Left lung (tissue), 10 donors: ENCODE measurements around the gene MAML2. TPM values are rescaled to one million over a fixed set of nuclear protein-coding genes. Genes with fewer than 3 reads are reported as not detected.

ENCODE experiments used
- ATAC-seq: fragments of 200-7000 bp; cut with Tn5 transposase; one replicate; pipeline ENCODE4 v1.9.1; 2020; ENCODE audit warnings: moderate library complexity
- DNase-seq, 4 donors: peaks; one replicate each; pipeline ENCODE4 v3.0.0-alpha.2; 2013 to 2020
- H3K27ac ChIP-seq, 2 donors: fragments of 200-600 bp; sonication (generic) in 1 of 2; one replicate each; pipeline versions ENCODE4 v1.5.0 to v1.8.0; 2020 to 2021
- H3K27me3 ChIP-seq, 2 donors: fragments of 200-600 bp; sonication (generic) in 1 of 2; one replicate each; pipeline versions ENCODE4 v1.5.0 to v1.8.0; 2020 to 2021
- H3K36me3 ChIP-seq, 2 donors: fragments of 200-600 bp; sonication (generic) in 1 of 2; one replicate each; pipeline versions ENCODE4 v1.5.0 to v1.8.0; 2020 to 2021
- H3K4me1 ChIP-seq, 2 donors: fragments of 200-600 bp; one replicate each; pipeline ENCODE4 v1.8.0; 2021
- H3K4me3 ChIP-seq, 2 donors: fragments of 200-600 bp; sonication (generic) in 1 of 2; one replicate each; pipeline versions ENCODE4 v1.5.0 to v1.8.0; 2020 to 2021; ENCODE audit warnings: mild to moderate bottlenecking in 1 of 2
- H3K9me3 ChIP-seq, 2 donors: fragments of 200-600 bp; sonication (generic) in 1 of 2; one replicate each; pipeline versions ENCODE4 v1.5.0 to v1.8.0; 2020 to 2021
- CTCF ChIP-seq, 2 donors: fragments of 200-600 bp; sonication (generic) in 1 of 2; IDR thresholded peaks; one replicate each; pipeline versions ENCODE4 v1.5.0 to v1.8.0; 2021; ENCODE audit warnings: antibody characterized with exemption in 2 of 2
- intact Hi-C, 2 donors: fragments of 100-400 bp; cut with DNase I; formaldehyde crosslinking; loops; one replicate each; pipeline versions ENCODE4 v1.11.2 to v1.14.2; 2022
- polyA plus RNA-seq, 6 donors: library from polyadenylated mRNA; unstranded; fragments of 120-200 nt; gene quantifications; one replicate each; pipeline ENCODE4 v1.2.1, GENCODE V29; 2013; ENCODE audit not compliant: insufficient read length in 6 of 6
- total RNA-seq, 2 donors: library from RNA; stranded (reverse); fragmentation: NEBNext Ultra II Directional; extraction: Animal tissue kit (Norgen Biotek cat#: 25700); gene quantifications; one replicate each; pipeline ENCODE4 v1.2.1, GENCODE V29; 2021
- donor health status: DM: no; HTN: yes; CAD: no.
- donor health status: DM: no; HTN: no; CAD: no.

The MAML2 gene
- total and polyA plus RNA-seq, 8 donors, result 18.7 to 44.0 (median 36.6) TPM

- H3K9me3 ChIP-seq, result no peaks in the 10 kb centered on the region
- intact Hi-C loops, result no loop called here
- H3K27me3 ChIP-seq, result no peaks in the 10 kb centered on the region
- DNase-seq (no peak), ATAC-seq (no peak)
- no peak overlapping the region for H3K27ac ChIP-seq
- TF ChIP-seq CTCF (IDR thresholded peaks at IDR 0.05), result no peak
- no peak overlapping the region for H3K4me3 ChIP-seq
- no peaks in the 10 kb centered on the region for H3K4me1 ChIP-seq
- no peaks in the 10 kb centered on the region for H3K36me3 ChIP-seq
These were observed 260.7 kb downstream of the MAML2 start for GRCh38 chr11:96082002-96082899.

GRCh38 chr11:96081561-96081960 lies 261.4 kb downstream of the MAML2 start:
- Histone ChIP-seq H3K9me3 (no peaks in the 10 kb centered on the region), H3K27ac (no peak overlapping the region), H3K4me1 (peaks cover 0 to 3% of the 10 kb centered on the region in 2 donors), H3K27me3 (no peaks in the 10 kb centered on the region), H3K4me3 (no peak overlapping the region), H3K36me3 (no peaks in the 10 kb centered on the region)
- ATAC-seq (no peak), DNase-seq (no peak)
- TF ChIP-seq CTCF (IDR thresholded peaks at IDR 0.05), result no peak
- intact Hi-C loops, result no loop called here

GRCh38 chr11:96079691-96080090 lies 263.3 kb downstream of the MAML2 start:
- no peak for DNase-seq
- no peak for TF ChIP-seq CTCF (IDR thresholded peaks at IDR 0.05)
- intact Hi-C loops, result no loop called here
- H3K9me3 ChIP-seq, result no peaks in the 10 kb centered on the region
- H3K36me3 ChIP-seq, result no peaks in the 10 kb centered on the region
- no peak for ATAC-seq
- no peak overlapping the region for H3K27ac ChIP-seq
- peaks cover 0 to 19% of the 10 kb centered on the region in 2 donors for H3K4me1 ChIP-seq
- no peak overlapping the region for H3K4me3 ChIP-seq
- no peaks in the 10 kb centered on the region for H3K27me3 ChIP-seq

- TF ChIP-seq CTCF (IDR thresholded peaks at IDR 0.05), result no peak
- peak; percentile 19 for ATAC-seq
- Histone ChIP-seq H3K27me3 (no peaks in the 10 kb centered on the region), H3K4me1 (peaks cover 0 to 21% of the 10 kb centered on the region in 2 donors), H3K9me3 (no peaks in the 10 kb centered on the region), H3K36me3 (peaks cover 0 to 2% of the 10 kb centered on the region in 2 donors), H3K4me3 (no peak overlapping the region), H3K27ac (peak overlapping the region in 1 of 2 donors; percentile 41)
- no peak for DNase-seq
- intact Hi-C loops, result no loop called here
These were observed 267.4 kb downstream of the MAML2 start for GRCh38 chr11:96075532-96075959.

GRCh38 chr11:96074551-96075310 lies 268.3 kb downstream of the MAML2 start:
- ATAC-seq, result no peak
- H3K27me3 ChIP-seq, result no peaks in the 10 kb centered on the region
- intact Hi-C loops, result no loop called here
- H3K4me3 ChIP-seq, result no peak overlapping the region
- DNase-seq, result peak in 1 of 4 donors; percentile 53
- no peak for TF ChIP-seq CTCF (IDR thresholded peaks at IDR 0.05)
- peaks cover 0 to 6% of the 10 kb centered on the region in 2 donors for H3K36me3 ChIP-seq
- peaks cover 0 to 21% of the 10 kb centered on the region in 2 donors for H3K4me1 ChIP-seq
- H3K9me3 ChIP-seq, result no peaks in the 10 kb centered on the region
- H3K27ac ChIP-seq, result peak overlapping the region in 1 of 2 donors; percentile 41
